ENCODE measurements around the gene IRF1. TPM values are rescaled to one million over a fixed set of nuclear protein-coding genes. Genes with fewer than 3 reads are reported as not detected.

The IRF1 gene
- total RNA-seq, result 10 to 100 TPM; 40.8 to 86.9 (median 65.5) TPM

- intact Hi-C loops (cut with DNase I; ENCODE audit: low total_unique reads), result loop anchor here (5.0 kb wide), 1 partner anchor 73 kb away; no protein-coding TSS in a partner anchor
Observed at GRCh38 chr5:132490484-132491367, at the start of gene IRF1. Gene IRF1 (minus strand): TSS chr5:132490773. CDS start chr5:132489478, 1,295 bp downstream.

GRCh38 chr5:132540149-132540548 lies 49.6 kb upstream of the IRF1 start:
- H3K36me3 ChIP-seq, result no peaks in the 10 kb centered on the region
- DNase-seq, result no peak
- TF ChIP-seq CTCF (IDR thresholded peaks at IDR 0.05), result no peak
- no peak for TF ChIP-seq POLR2AphosphoS5 (IDR thresholded peaks at IDR 0.05)
- no peak for TF ChIP-seq POLR2A (IDR thresholded peaks at IDR 0.05)
- TF ChIP-seq EP300 (IDR thresholded peaks at IDR 0.05; ENCODE audit: low read depth), result no peak
- 78% methylated on average over 5 of the region's 5 CpGs; no CpG with 5 or more reads in 1 of the 2 donors for WGBS, 2 donors (ENCODE audit: low coverage in 1 of 2)
- in situ Hi-C loops (cut with MboI; ENCODE audit: low pct_ligation_motif_present in 1 of 4, low pct_unique_long_range_greater_than_20kb in 1 of 4, low sequenced_read_pairs in 3 of 4), result loop anchor here in 1 of 4 donors (25.0 kb wide), 1 partner anchor 278 kb away; the partner anchor contains the start of gene PDLIM4
- H3K27ac ChIP-seq, result no peak overlapping the region
- H3K4me3 ChIP-seq, result no peak overlapping the region
- no peaks in the 10 kb centered on the region for H3K4me1 ChIP-seq
- no peaks in the 10 kb centered on the region for H3K9me3 ChIP-seq
- no peaks in the 10 kb centered on the region for H3K27me3 ChIP-seq
- intact Hi-C loops (cut with DNase I; ENCODE audit: low total_unique reads), result no loop called here

More at GRCh38 chr5:132490484-132491367, at the start of gene IRF1:
- in situ Hi-C loops (cut with MboI; ENCODE audit: low pct_ligation_motif_present in 1 of 4, low pct_unique_long_range_greater_than_20kb in 1 of 4, low sequenced_read_pairs in 3 of 4), result loop anchor here in 3 of 4 donors (5.0 to 10.0 kb wide), 2 partner anchors 73 to 76 kb away; no protein-coding TSS in a partner anchor
- WGBS, 2 donors (ENCODE audit: low coverage in 1 of 2), result 0% methylated on average over 51 of the region's 87 CpGs; no CpG with 5 or more reads in 1 of the 2 donors
- Histone ChIP-seq H3K4me3 (peak within 1 kb of the TSS; percentile 80 to 96 (median 90)), H3K9me3 (no peaks in the 10 kb centered on the region), H3K36me3 (peaks cover 0 to 19% (median 14%) of the 10 kb centered on the region in 4 donors), H3K4me1 (peaks cover 43 to 67% (median 51%) of the 10 kb centered on the region in 4 donors), H3K27me3 (no peaks in the 10 kb centered on the region), H3K27ac (peak within 1 kb of the TSS; percentile 98 to 100 (median 100))
- TF ChIP-seq POLR2A (IDR thresholded peaks at IDR 0.05), result peak; percentile 99
- TF ChIP-seq POLR2AphosphoS5 (IDR thresholded peaks at IDR 0.05), result peak; percentile 99
- TF ChIP-seq EP300 (IDR thresholded peaks at IDR 0.05; ENCODE audit: low read depth), result peak; percentile 76
- TF ChIP-seq CTCF (IDR thresholded peaks at IDR 0.05), result no peak
- DNase-seq, result peak; percentile 98

GRCh38 chr5:132539716-132540115 lies 49.1 kb upstream of the IRF1 start:
- no peak for TF ChIP-seq EP300 (IDR thresholded peaks at IDR 0.05; ENCODE audit: low read depth)
- no peak for TF ChIP-seq POLR2AphosphoS5 (IDR thresholded peaks at IDR 0.05)
- TF ChIP-seq CTCF (IDR thresholded peaks at IDR 0.05), result no peak
- TF ChIP-seq POLR2A (IDR thresholded peaks at IDR 0.05), result no peak
- in situ Hi-C loops (cut with MboI; ENCODE audit: low pct_ligation_motif_present in 1 of 4, low pct_unique_long_range_greater_than_20kb in 1 of 4, low sequenced_read_pairs in 3 of 4) (loop anchor here in 1 of 4 donors (25.0 kb wide), 1 partner anchor 277 kb away; the partner anchor contains the start of gene PDLIM4), intact Hi-C loops (cut with DNase I; ENCODE audit: low total_unique reads) (no loop called here)
- H3K27ac ChIP-seq, result no peak overlapping the region
- H3K36me3 ChIP-seq, result no peaks in the 10 kb centered on the region
- WGBS, 2 donors (ENCODE audit: low coverage in 1 of 2), result 70 to 71% methylated on average over 3 to 4 of the region's 4 CpGs
- no peaks in the 10 kb centered on the region for H3K9me3 ChIP-seq
- no peaks in the 10 kb centered on the region for H3K27me3 ChIP-seq
- no peaks in the 10 kb centered on the region for H3K4me1 ChIP-seq
- no peak for DNase-seq
- no peak overlapping the region for H3K4me3 ChIP-seq

- H3K9me3 ChIP-seq, result no peaks in the 10 kb centered on the region
- H3K4me3 ChIP-seq, result no peak overlapping the region
- in situ Hi-C loops (cut with MboI; ENCODE audit: low pct_ligation_motif_present in 1 of 4, low pct_unique_long_range_greater_than_20kb in 1 of 4, low sequenced_read_pairs in 3 of 4), result loop anchor here in 1 of 4 donors (25.0 kb wide), 1 partner anchor 269 kb away; the partner anchor contains the start of gene PDLIM4
- DNase-seq, result no peak
- 61 to 72% methylated on average over 4 of the region's 4 CpGs for WGBS, 2 donors (ENCODE audit: low coverage in 1 of 2)
- no peak overlapping the region for H3K27ac ChIP-seq
- H3K36me3 ChIP-seq, result no peaks in the 10 kb centered on the region
- no peaks in the 10 kb centered on the region for H3K27me3 ChIP-seq
- peaks cover 0 to 7% (median 0%) of the 10 kb centered on the region in 4 donors for H3K4me1 ChIP-seq
- intact Hi-C loops (cut with DNase I; ENCODE audit: low total_unique reads), result no loop called here
- no peak for TF ChIP-seq CTCF (IDR thresholded peaks at IDR 0.05)
- TF ChIP-seq POLR2A (IDR thresholded peaks at IDR 0.05), result no peak
- no peak for TF ChIP-seq POLR2AphosphoS5 (IDR thresholded peaks at IDR 0.05)
- no peak for TF ChIP-seq EP300 (IDR thresholded peaks at IDR 0.05; ENCODE audit: low read depth)
Observed at GRCh38 chr5:132530946-132531345, 40.4 kb upstream of the IRF1 start.

Data from transverse colon (tissue), 4 donors.